Stimulated activated CD8-positive, alpha-beta memory T cell treated with anti-CD3 and anti-CD28 coated beads, Interleukin-2, amount 100 ng/mL, for 1 hour (primary cell): ENCODE data around the gene LANCL3.
"Not testable (repeated sequence)": the region's sequence is repeated elsewhere in the genome, so short reads cannot be mapped to it uniquely, and the experiment has no call there.

Experiments
- DNase-seq, 2 donors: peaks; one replicate each; pipeline ENCODE4 v3.0.0-alpha.2; 2020; ENCODE audit warnings: low read depth in 2 of 2

The LANCL3 gene

DNA sequence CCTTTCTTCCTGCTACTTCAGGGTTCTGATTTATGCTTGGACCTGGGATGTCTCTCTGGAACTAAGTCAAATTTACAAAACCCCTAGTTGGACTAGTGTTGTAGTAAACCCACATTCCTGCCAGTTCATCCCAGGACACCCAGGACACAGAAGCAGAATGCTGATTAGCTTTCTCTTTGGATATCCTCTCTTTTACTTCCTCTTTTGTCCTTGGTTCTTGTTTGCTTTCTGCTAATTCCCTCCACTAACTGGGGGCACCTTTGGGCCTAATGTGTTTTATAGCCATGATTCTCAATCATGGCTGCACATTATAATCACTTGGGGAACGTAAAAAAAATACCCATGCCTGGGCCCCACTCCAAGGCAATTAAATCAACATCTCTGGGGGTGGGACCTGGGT, 42.5 kb downstream of the LANCL3 start:
- DNase-seq: no peak

DNA sequence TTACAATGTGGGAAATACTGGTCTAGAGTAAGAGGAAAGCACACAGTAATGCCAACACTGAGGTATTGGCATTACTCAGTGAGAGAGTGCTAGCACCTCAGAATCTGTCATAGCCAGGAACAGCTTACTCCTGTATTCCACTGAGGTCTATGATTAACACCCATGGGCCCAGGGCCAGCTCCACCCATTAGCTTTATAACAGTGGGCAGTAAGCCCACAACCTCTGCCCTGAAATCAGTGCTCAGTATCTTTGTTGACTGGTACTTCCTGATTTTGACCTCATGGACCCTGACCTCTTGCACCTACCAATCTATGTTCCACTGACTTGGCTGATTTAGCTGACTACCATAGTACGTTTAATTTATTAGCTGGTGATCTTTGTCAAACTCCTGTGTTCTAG, 56.1 kb downstream of the LANCL3 start:
- no peak for DNase-seq

DNA sequence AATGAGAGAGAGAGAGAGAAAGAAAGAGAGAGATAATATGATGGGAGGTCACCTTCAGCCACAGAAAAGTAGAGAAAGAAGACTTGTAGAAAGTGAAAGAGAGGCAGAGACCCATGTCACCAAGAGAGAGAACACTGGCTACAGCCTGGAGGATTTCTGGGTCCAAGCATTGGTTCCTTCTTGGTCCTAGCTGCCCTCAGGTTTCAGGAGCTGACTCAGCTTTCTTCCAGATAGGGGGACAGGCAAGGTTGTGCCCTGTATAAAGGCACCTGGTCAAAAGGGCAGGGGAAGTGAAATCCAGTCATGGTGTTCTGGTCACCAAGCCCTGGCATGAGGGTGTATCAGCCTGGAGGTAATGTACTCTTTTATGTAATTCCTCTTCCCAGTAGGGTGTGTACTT, 66.6 kb downstream of the LANCL3 start:
- DNase-seq: no peak

DNA sequence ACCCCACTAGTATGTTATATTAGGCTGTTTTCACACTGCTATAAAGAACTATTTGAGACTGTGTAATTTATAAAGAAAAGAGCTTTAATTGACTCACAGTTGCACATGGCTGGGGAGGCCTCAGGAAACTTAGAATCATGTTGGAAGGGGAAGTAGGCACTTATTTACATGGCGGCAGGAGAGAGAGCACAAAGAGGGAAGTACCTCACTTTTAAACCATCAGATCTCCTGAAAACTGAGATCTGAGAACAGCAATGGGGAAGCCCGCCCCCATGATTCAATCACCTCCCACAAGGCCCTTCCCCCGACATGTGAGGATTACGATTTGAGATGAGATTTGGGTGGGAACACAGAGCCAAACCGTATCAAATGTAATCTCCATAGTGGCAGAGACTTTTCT, 68.7 kb downstream of the LANCL3 start:
- DNase-seq: no peak

DNA sequence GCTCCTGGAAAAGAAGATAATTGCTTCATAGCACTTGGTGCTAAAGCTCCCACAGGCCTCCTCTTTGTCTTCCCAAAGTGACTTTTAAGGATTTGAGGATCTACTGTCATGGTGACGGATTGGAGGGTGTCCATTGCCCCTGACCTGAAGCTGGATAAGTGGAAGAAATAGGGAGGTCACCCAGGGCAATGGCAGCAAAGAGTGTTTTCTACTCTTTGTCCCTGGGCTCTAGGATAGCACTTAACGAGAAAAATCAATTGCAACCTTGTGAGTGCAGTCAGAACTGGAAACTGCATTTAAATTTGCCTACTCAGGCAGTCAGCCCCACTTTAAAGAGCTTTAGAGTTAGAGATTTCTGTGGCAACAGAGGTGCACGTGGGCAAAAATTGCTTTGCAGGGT, 70.4 kb downstream of the LANCL3 start:
- no peak for DNase-seq

DNA sequence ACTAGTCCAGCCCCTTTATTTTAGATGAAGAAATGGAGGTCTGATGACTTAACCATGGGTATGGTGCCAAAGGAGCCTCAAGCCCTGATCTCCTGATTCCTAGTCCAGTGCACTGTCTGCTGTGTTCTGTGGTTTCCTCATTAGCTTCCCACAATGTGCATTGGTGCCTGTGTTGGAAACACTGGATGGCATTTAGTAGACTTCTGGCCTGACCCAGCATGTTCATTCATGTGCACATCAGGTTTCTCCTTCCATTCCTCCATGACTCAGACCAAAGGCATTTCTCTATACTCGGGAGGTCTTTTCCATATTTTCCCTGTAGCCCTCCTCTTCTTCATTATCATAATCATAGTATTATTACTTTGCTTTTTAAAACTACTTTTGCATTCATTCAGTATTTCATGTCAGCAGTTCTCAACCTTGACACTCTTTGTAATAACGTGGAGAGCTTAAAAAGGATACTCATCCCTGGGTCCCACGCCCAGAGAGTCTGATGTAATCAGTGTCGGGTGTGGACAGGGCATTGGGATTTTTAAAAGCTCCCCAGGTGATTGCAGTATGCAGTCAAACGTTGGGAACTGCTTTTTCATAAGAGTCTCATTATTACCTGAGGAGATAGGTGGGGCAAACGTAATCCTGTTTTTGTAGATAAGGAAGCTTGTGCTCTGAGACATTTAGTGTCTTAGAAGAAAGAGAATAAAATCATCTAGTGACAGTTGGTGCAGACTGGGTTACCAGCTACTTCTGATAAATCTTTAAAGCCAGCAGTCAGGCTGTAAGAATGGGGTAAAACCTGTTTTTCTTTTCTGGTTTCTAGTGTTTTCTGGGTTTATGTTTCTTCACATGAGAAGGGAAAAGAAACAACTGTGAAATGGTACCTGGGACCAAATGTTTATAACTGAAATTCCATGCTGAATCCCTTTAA, 73.2 kb downstream of the LANCL3 start:
- no peak for DNase-seq

DNA sequence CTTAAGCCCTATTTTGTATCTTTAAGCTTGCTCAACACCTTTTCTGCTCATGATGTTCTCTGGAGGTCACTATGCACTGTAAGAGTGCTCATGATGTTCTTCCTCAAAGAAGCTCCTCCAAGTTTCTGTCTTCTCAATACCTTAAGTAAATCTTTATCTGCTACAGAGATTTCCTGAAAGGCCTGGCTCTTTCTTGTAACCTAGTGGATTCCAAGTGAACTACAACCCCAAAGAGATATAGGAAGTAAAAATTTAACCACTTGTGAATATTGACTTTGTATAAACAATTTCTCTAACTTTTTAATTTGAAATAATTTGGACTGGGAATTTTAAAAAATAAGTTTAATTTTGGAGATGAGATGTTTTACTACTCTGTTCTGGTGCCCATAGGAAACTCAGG, 74.8 kb downstream of the LANCL3 start:
- DNase-seq: no peak

DNA sequence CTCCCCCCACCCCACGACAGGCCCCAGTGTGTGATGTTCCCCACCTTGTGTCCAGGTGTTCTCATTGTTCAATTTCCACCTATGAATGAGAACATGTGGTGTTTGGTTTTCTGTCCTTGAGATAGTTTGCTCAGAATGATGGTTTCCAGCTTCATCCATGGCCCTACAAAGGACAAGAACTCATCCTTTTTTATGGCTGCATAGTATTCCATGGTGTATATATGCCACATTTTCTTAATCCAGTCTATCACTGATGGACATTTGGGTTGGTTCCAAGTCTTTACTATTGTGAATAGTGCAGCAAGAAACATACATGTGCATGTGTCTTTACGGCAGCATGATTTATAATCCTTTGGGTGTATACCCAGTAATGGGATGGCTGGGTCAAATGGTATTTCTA, 79.4 kb downstream of the LANCL3 start:
- not testable (repeated sequence) for DNase-seq

DNA sequence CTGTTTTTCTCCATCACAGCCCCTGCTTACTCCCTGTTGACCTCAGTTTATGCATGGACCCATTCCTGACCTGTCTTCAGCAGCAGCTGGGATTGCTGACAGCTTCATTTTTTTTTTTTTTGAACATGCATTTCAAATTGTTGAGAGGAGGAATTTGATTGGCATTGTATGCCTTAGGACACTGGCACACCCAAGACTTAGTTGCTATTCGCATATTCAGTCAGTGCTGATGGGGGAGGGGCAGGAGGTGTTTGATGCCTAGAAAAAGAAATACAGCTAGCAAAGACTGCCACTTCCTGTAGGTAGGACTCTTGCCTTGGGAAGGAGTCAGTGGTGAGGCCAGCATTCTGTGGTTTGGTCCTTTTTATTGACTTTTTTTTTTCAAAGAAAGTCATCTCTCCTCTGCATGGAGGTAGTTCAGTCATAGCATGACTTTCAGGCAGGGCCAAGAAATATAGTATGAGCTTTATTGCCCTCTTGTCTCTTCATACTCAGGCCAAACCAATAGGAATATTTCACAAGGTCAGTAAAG, 80.5 kb downstream of the LANCL3 start:
- no peak for DNase-seq

DNA sequence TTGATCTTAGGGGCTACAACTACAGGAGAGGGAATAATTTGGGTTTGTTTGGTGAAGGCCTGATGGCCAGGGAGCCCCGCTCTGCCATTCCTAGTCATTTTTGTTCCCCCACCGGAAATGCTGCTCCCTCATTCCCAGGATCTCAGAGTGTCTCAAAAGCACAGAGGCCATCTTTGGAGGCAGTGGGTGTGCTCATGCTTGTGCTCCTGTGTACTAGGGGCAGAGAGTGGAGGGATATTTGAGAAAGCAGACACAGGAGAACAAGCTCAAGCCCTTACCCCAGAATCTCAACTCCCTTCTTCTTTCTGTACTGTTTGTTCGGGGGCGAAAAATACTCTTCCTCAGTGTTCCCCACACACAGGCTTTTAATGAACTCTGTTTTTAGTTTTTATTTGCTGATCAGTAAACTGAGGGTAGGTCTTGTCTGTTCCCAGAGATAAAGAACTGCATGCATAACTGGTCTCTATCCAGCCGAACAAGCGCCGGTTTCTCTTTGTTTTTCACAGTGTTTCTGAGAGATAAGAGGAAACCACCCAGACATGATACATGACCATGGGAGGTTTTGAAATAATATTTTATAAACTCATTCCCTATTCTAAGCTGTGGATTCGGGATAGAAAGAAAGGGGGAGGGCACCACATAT, 81.2 kb downstream of the LANCL3 start:
- no peak for DNase-seq

DNA sequence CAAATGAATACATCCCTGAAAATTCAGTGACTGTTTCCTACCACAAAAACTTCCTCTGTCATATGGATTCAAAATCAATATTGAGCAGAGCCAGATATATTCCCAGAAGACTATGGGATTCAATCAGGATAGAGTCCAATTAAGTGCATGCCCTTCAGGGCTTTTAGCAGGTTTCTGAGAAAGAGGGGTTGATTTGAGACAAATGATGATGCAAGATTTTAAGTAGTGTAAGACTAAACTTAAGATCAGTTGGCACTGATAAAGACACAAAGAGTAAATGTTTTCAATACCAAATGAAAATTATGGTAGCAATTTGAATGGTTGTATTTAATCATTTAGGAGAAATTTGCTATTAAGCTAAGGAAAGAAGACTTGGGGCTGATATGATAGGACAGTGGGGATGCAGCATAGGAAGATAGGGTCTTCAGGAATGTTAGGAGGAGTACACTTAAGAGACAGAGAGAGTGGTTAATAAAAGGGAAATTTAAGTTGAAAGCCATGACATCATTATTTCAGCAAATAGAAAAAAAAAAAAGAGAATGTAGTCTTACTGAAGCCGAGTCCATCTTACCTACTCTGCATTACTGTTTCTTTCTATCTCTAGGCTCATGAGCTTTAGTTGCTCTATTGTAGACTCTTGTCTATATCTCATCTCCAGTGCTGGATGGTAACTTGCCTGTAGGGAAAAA, 82.1 kb downstream of the LANCL3 start:
- DNase-seq: no peak

DNA sequence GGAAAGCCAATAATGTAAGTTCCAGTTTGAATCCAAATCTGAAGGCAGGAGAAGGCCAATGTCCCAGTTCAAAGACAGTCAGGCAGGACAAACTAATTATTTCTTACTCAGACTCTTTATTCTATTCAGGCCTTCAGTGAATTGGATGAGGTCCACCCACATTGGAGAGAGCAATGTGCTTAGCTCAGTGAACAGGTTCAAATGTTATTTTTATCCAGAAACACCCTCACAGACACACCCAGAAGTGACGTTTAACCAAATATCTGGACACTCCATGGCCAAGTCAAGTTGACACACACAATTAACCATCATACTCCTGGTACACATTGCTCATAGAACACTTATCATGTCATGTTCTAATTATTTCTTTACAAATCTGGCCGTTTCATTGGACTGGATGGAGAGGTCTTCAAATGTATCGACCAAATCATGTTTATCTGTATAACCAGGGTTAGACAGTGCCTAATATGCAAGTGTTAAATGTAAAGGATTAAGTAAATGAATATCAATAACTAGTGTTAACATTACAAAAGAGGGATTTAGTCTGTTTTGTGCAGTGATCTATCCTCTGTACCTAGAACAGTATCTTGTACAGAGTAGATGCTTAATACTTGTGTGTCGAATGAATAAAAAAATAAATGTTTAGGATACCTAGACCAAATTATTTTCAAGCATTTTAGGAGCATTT, 87.0 kb downstream of the LANCL3 start:
- no peak for DNase-seq

DNA sequence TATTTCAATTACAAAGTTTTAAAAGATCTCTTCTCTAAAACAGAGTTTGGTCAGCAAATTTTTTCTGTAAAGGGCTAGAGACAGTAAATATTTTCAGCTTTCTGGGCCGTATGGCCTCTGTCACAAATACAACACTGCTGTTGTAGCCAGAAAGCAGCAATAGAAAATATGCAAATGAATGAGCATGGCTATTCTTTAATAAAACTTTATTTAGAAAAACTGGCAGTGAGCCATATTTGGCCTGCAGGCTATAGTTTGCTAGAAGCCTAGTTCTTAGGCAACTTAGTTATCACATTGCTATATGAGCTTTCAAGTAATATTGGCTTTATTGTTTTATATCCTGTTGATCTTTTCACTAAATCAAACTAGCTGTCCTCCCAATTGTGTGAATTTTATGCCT, 87.6 kb downstream of the LANCL3 start:
- DNase-seq: no peak

DNA sequence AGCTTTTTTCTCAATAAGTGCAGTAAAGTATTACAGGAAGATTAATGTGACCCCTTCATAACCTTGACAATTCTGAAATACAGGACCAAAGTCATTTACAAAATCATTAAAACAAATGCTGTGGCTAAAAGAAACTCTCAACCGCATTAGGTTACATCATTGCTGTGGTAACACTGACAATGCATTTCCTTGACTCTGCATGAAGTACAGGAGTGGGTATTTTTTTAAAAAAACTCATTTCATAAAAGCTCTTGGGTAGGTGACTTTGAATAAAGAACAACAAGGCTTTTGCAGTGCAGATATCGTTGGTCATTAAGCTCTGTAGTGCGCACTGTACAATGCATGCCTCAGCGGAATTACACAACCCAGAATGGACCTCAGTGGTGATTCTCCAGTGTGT, 90.7 kb downstream of the LANCL3 start:
- DNase-seq: no peak

DNA sequence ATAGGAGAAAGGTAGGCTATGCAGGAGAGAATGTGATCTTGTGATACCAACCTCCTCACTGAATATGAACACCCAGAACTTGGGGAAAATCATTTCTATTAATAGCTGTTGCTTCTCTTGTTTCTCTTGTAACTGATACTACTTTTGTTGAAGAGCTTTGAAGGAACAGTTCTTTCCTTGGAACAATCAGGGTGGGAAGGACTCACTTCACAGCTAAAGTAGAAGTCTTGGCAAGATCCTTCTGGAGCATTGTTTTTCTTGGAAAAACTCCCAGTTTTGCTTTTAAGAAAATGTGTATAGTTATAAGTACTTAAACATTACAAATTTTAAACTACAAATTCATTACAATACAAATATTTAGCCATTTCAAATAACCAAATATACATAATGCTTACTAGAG, 95.1 kb downstream of the LANCL3 start:
- no peak for DNase-seq

DNA sequence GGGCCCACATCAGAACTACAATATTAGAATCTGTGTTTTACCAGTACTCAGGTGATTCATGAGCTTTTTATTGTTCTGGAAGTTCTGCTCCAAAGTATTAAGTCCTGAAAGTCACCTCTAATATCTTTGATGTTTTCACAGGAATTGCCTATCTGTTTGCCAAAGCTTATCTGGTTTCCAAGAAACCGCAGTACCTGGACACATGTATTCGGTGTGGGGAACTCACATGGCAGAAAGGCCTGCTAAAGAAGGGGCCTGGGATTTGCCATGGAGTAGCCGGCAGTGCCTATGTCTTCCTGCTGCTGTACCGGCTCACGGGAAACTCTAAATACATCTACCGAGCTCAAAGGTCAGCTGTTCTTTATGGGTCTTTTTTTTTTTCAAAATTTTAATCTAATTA, 95.7 kb downstream of the LANCL3 start:
- DNase-seq: no peak

DNA sequence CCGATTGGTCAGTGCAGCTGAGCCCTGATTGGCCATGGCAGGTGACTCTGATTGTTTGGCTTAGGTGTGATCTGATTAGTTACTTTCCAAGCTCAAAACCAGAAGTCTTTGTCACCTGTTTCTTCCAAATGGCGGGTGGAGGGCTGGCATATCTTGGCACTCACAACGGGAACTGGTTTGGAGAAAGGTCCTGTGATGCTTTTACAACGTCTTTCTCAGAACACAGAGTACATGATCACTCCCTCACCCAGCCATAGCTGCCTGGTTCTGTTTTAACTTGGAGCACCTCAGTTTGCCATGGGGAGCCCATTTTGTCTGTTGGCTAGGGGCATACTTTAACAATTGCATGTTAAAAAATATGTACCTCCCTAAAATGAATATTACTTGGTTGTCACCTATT, 101.1 kb downstream of the LANCL3 start:
- no peak for DNase-seq

DNA sequence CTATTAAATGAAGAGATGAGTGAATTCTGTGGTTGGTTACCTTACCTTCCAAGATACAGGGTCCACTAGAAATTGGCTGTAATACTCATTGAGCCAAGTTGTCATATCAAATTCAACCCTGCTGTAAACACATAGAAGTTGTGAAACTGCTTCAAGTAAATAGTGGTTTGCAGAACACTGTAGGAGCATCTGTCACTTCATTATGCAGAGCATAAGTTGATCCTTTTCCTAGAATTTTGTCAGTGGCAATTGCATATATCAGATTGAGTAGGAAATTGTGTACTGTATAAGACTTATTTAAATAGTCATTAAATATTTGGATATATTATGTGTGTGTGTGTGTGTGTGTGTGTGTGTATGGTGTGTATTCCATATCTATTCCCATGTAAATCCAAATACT, 105.3 kb downstream of the LANCL3 start:
- no peak for DNase-seq

DNA sequence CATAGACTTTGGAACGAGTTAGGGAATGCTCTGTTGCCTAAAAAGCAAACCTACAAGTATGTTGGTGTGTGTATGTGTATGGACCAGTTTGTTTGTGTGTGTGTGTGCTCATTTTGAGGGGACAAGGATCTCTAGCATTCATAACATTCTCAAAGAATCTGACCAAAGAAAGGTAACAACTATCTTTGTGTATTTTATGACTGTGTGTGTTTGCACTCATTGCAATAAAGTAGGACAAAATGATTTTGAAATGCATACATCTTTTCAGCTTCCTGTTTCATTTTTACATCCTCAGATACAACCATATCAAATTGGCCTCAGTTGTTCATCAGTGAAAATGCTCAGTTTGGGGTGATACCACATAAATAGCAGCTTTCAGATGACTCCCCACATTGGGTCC, 105.8 kb downstream of the LANCL3 start:
- no peak for DNase-seq

DNA sequence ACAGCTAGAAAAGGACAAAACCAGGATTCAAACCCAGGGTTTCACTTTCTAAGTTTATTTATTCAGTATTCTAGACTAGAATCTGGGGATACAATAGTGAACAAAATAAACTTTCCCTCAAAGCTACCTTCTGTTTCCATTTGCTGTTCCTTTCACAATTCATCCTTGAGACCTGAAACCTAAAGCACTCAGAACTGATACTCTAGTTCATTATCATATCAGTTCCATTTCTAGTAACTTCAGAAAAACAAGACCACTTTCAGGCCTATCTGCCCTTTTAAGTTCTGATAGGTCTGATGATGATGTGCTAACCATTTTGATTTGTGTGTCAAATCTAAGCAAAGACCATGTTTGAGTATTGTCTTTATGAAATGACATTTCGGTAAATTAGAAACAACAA, 106.3 kb downstream of the LANCL3 start:
- DNase-seq: no peak

DNA sequence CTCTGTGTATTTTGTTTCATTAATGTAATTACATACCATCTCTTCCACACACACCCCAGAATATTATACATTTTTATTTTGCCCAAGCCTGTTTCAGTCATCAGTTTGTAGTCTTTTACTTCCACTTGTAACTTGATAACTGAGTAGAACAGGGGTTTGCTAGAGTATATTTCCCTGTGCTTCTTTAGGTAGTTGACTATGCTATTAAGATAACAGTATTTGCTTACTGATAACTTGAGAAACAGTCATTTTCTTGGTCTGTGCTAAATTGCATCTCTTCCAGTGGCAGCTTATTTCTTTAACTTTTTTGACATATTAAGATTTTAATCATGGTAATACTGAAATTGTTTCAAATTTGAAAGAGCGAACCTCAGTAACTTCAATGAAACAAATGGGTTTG, 107.1 kb downstream of the LANCL3 start:
- DNase-seq: no peak

DNA sequence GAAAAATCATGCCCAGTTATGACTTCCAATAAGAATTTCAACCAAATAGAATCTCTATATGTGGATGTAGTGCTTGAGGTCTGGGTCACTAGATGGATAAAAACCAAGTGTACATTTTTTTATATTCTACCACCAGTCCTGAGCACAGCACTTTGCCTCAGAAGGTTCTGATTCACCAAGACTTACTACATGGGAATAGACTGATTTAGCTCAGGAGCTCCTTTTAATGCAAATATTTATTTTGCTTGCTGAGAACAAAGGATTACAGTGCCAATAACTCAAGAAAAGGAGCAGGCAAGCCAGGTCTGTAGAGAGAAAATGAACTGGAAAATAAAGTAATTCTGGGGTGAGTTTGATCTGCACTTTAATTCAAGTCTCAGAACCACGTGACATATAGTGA, 107.8 kb downstream of the LANCL3 start:
- DNase-seq: no peak
